Measurements from ENCODE around the gene RFFL. TPM values are rescaled to one million over a fixed set of nuclear protein-coding genes. Genes with fewer than 3 reads are reported as not detected.

RFFL gene
- total RNA-seq, 1 experiment from 2014 or later = 40.3 TPM

GRCh38 chr17:34990921-34991365, 72.6 kb downstream of the RFFL start:
- DNase-seq (ENCODE audit: low read depth, low spot score) (no peak), ATAC-seq (no peak)
- peaks cover 43 to 58% of the 10 kb centered on the region in 2 experiments; a peak in 3 of 4 replicates for H3K36me3 ChIP-seq (ENCODE audit: control insufficient read depth in 1 of 2, insufficient read depth in 2 of 2, low read length in 2 of 2)
- no peaks in the 10 kb centered on the region for H3K9me2 ChIP-seq (ENCODE audit: insufficient read depth)
- BruUV-seq (replicated peaks) = no TSS peak
- H4K20me1 ChIP-seq (ENCODE audit: insufficient read depth) = no peaks in the 10 kb centered on the region
- no peak overlapping the region for H3K27ac ChIP-seq (ENCODE audit: low read depth, low read length)
- H3K9me3 ChIP-seq (ENCODE audit: control insufficient read depth in 1 of 2, insufficient read depth in 1 of 2, low read depth in 1 of 2, low read length in 2 of 2) = no peaks in the 10 kb centered on the region
- no peaks in the 10 kb centered on the region for H3K27me3 ChIP-seq (ENCODE audit: insufficient read depth, low read length)
- H2AFZ ChIP-seq (ENCODE audit: low read depth, low read length, poor library complexity, severe bottlenecking) = no peak overlapping the region
- no peak overlapping the region for H3K4me3 ChIP-seq (replicated peaks in 1 of 2; ENCODE audit: low read depth in 1 of 2, low read length in 2 of 2)
- ChIA-PET POLR2A (interaction anchor here (0.6 kb wide), 1 partner anchor 74 kb away, joined by 3 read pairs; no protein-coding TSS in a partner anchor), RAD21 (ENCODE audit: low non-redundant PET in 1 of 2, low total read pairs in 2 of 2, uncharacterized antibody in 2 of 2, unreplicated experiment in 2 of 2) (no interaction called here), CTCF (interaction anchor here (1.2 kb wide), 1 partner anchor 9 kb away, joined by 4 read pairs; no protein-coding TSS in a partner anchor)
- intact Hi-C loops (cut with micrococcal nuclease) = loop anchor here (10.0 kb wide), 1 partner anchor 566 kb away; no protein-coding TSS in a partner anchor
- H3K4me1 ChIP-seq (ENCODE audit: control insufficient read depth in 1 of 2, insufficient read depth in 2 of 2, low read length in 2 of 2) = no peaks in the 10 kb centered on the region
- TF ChIP-seq SIN3A (IDR thresholded peaks at IDR 0.05; ENCODE audit: low read depth) (no peak), ZNF274 (IDR thresholded peaks at IDR 0.05; ENCODE audit: low read depth, low read length) (no peak), CBX3 (IDR thresholded peaks at IDR 0.05; ENCODE audit: low read depth) (no peak), CTCF (IDR thresholded peaks at IDR 0.05 in 2 of 3, conservative IDR thresholded peaks at IDR 0.05 in 1 of 3; ENCODE audit: borderline replicate concordance in 1 of 3, insufficient read depth in 1 of 3, low read depth in 2 of 3, low read length in 2 of 3) (no peak), SRF (IDR thresholded peaks at IDR 0.05; ENCODE audit: low read depth) (no peak), ZBTB33 (IDR thresholded peaks at IDR 0.05; ENCODE audit: extremely low read depth, insufficient replicate concordance, low read length) (no peak), POLR2AphosphoS5 (IDR thresholded peaks at IDR 0.05; ENCODE audit: low read depth, low read length) (no peak), SP1 (IDR thresholded peaks at IDR 0.05; ENCODE audit: low read depth) (no peak), TCF7L2 (IDR thresholded peaks at IDR 0.05; ENCODE audit: borderline replicate concordance, extremely low read depth, insufficient read depth, insufficient read length) (no peak), EZH2phosphoT487 (IDR thresholded peaks at IDR 0.05; ENCODE audit: borderline replicate concordance) (no peak), REST (IDR thresholded peaks at IDR 0.05; ENCODE audit: low read depth) (no peak), JUND (IDR thresholded peaks at IDR 0.05) (no peak), EZH2 (IDR thresholded peaks at IDR 0.05) (no peak), YY1 (IDR thresholded peaks at IDR 0.05; ENCODE audit: extremely low read depth, insufficient replicate concordance, low read depth, low read length) (no peak), POLR2A (IDR thresholded peaks at IDR 0.05; ENCODE audit: borderline replicate concordance, extremely low read depth, insufficient read depth, insufficient read length) (no peak), CEBPB (IDR thresholded peaks at IDR 0.05; ENCODE audit: low read depth) (no peak), RAD21 (IDR thresholded peaks at IDR 0.05; ENCODE audit: low read depth) (no peak), MAX (IDR thresholded peaks at IDR 0.05) (no peak)
- H3K9ac ChIP-seq (ENCODE audit: low read length) = no peak overlapping the region
- no peak overlapping the region for H3K4me2 ChIP-seq (ENCODE audit: low read length)
- no peaks in the 10 kb centered on the region; the same call in 1 of the 2 replicates for H3K79me2 ChIP-seq (ENCODE audit: insufficient read depth, low read length)

Data from HCT116 (cell line).